HCT116 (cell line): ENCODE results near the gene GPR157. TPM values are rescaled to one million over a fixed set of nuclear protein-coding genes. Genes with fewer than 3 reads are reported as not detected.

Source experiments
- ATAC-seq: fragments of 200-7000 bp; cut with Tn5 transposase; 2 replicates; pipeline ENCODE4 v1.9.1; 2020; ENCODE audit warnings: mild to moderate bottlenecking, moderate library complexity
- BruUV-seq: library from RNA; stranded (reverse); fragments of 400-500 nt; replicated peaks from 2 replicates; lab custom pipeline; 2021; lab: Mats Ljungman, UMichigan
- CTCF ChIA-PET: fragments of 300-600 bp; sonication (Branson Sonifier 250); formaldehyde crosslinking; loops from one replicate; lab custom pipeline; 2021; ENCODE audit warnings: antibody characterized with exemption; lab: Charles Lee
- POLR2A ChIA-PET: fragments of 300-600, 350-600 bp; sonication (Branson Sonifier 250); formaldehyde crosslinking; loops from one replicate; lab custom pipeline; 2021; ENCODE audit warnings: antibody characterized with exemption; lab: Charles Lee
- RAD21 ChIA-PET, 2 experiments: fragments of 300-600 bp; sonication (Branson Sonifier 250); formaldehyde crosslinking; loops; one replicate each; lab custom pipeline; 2023; ENCODE audit warnings: low total read pairs in 2 of 2; ENCODE audit not compliant: uncharacterized antibody in 2 of 2, unreplicated experiment in 2 of 2, low non-redundant PET in 1 of 2; lab: Charles Lee
- DNase-seq: peaks from one replicate; pipeline ENCODE4 v3.0.0-alpha.2; 2010; ENCODE audit warnings: low read depth, low spot score
- H2AFZ ChIP-seq: fragments of 200-600 bp; shearing (Covaris generic), sonication (generic); 2 replicates; pipeline ENCODE4 v1.6.1; 2017; ENCODE audit warnings: low read depth, mixed run types, mixed read lengths, antibody characterized with exemption, low read length; ENCODE audit not compliant: poor library complexity, severe bottlenecking
- H3K27ac ChIP-seq: 2 replicates; pipeline ENCODE4 v1.5.1; 2012; ENCODE audit warnings: low read depth, low read length
- H3K27me3 ChIP-seq: fragments of 200-600 bp; sonication (generic); 2 replicates; pipeline ENCODE4 v1.6.1; 2016; ENCODE audit warnings: mixed run types, low read length, mixed read lengths; ENCODE audit not compliant: insufficient read depth
- H3K36me3 ChIP-seq, 2 experiments: fragments of 200-500 bp in 1 of 2; fragments of 200-600 bp in 1 of 2; sonication (Bioruptor generic) in 1 of 2; sonication (generic) in 1 of 2; 2 replicates each; pipeline versions ENCODE4 v1.5.1 to v1.6.1; 2014 to 2016; ENCODE audit warnings: low read length in 2 of 2, inconsistent platforms in 1 of 2, mixed read lengths in 1 of 2, mixed run types in 1 of 2; ENCODE audit not compliant: insufficient read depth in 2 of 2, control insufficient read depth in 1 of 2
- H3K4me1 ChIP-seq, 2 experiments: fragments of 200-600 bp in 1 of 2; sonication (generic) in 1 of 2; 2 replicates each; pipeline versions ENCODE4 v1.5.1 to v1.6.1; 2012 to 2017; ENCODE audit warnings: low read length in 2 of 2, inconsistent platforms in 1 of 2, mild to moderate bottlenecking in 1 of 2, mixed read lengths in 1 of 2, mixed run types in 1 of 2, moderate library complexity in 1 of 2; ENCODE audit not compliant: insufficient read depth in 2 of 2, control insufficient read depth in 1 of 2
- H3K4me2 ChIP-seq: fragments of 200-600 bp; sonication (generic); 2 replicates; pipeline ENCODE4 v1.6.1; 2017; ENCODE audit warnings: mixed run types, low read length, mixed read lengths
- H3K4me3 ChIP-seq, 2 experiments: fragments of 200-600 bp in 1 of 2; sonication (generic) in 1 of 2; replicated peaks in 1 of 2; 2 replicates each; pipeline ENCODE4 v1.5.1; 2011 to 2016; ENCODE audit warnings: low read length in 2 of 2, control low read depth in 1 of 2, low read depth in 1 of 2, mild to moderate bottlenecking in 1 of 2, mixed read lengths in 1 of 2, mixed run types in 1 of 2
- H3K79me2 ChIP-seq: fragments of 200-600 bp; sonication (generic); 2 replicates; pipeline ENCODE4 v1.6.1; 2017; ENCODE audit warnings: mild to moderate bottlenecking, mixed run types, low read length, moderate library complexity, mixed read lengths; ENCODE audit not compliant: insufficient read depth
- H3K9ac ChIP-seq: fragments of 200-600 bp; sonication (generic); 2 replicates; pipeline ENCODE4 v1.6.1; 2016; ENCODE audit warnings: low read length, mixed read lengths
- H3K9me2 ChIP-seq: fragments of 200-600 bp; sonication (generic), shearing (Covaris generic); 2 replicates; pipeline ENCODE4 v1.6.1; 2017; ENCODE audit warnings: mixed run types, mild to moderate bottlenecking, moderate library complexity; ENCODE audit not compliant: insufficient read depth
- H3K9me3 ChIP-seq, 2 experiments: fragments of 200-500 bp in 1 of 2; fragments of 200-600 bp in 1 of 2; sonication (Bioruptor generic) in 1 of 2; sonication (generic) in 1 of 2; 2 replicates each; pipeline ENCODE4 v1.6.1; 2014 to 2017; ENCODE audit warnings: low read length in 2 of 2, mixed read lengths in 2 of 2, inconsistent platforms in 1 of 2, low read depth in 1 of 2, mild to moderate bottlenecking in 1 of 2, mixed run types in 1 of 2, moderate library complexity in 1 of 2; ENCODE audit not compliant: control insufficient read depth in 1 of 2, insufficient read depth in 1 of 2
- H4K20me1 ChIP-seq: fragments of 200-600 bp; sonication (generic), shearing (Covaris generic); 2 replicates; pipeline ENCODE4 v1.6.1; 2017; ENCODE audit warnings: mixed run types, mild to moderate bottlenecking, moderate library complexity; ENCODE audit not compliant: insufficient read depth
- CEBPB ChIP-seq: IDR thresholded peaks from 2 replicates; pipeline ENCODE4 v1.6.1; 2012; ENCODE audit warnings: low read depth
- EZH2 ChIP-seq: fragments of 200-600 bp; sonication (generic); IDR thresholded peaks from 2 replicates; pipeline ENCODE4 v1.6.1; 2017; ENCODE audit warnings: antibody characterized with exemption, mixed run types
- EZH2phosphoT487 ChIP-seq: fragments of 200-600 bp; IDR thresholded peaks from 2 replicates; pipeline ENCODE4 v1.6.1; 2018; ENCODE audit warnings: antibody characterized with exemption, borderline replicate concordance
- JUND ChIP-seq: IDR thresholded peaks from 2 replicates; pipeline ENCODE4 v1.6.1; 2012
- POLR2A ChIP-seq: IDR thresholded peaks from 2 replicates; pipeline ENCODE4 v1.7.0; 2011; ENCODE audit warnings: borderline replicate concordance; ENCODE audit not compliant: insufficient read depth, insufficient read length; ENCODE audit errors: extremely low read depth
- POLR2AphosphoS5 ChIP-seq: IDR thresholded peaks from 2 replicates; pipeline ENCODE4 v1.6.1; 2011; ENCODE audit warnings: mild to moderate bottlenecking, low read depth, low read length, moderate library complexity
- SIN3A ChIP-seq: IDR thresholded peaks from 2 replicates; pipeline ENCODE4 v1.6.1; 2012; ENCODE audit warnings: low read depth
- SP1 ChIP-seq: IDR thresholded peaks from 2 replicates; pipeline ENCODE4 v1.6.1; 2012; ENCODE audit warnings: low read depth
- TCF7L2 ChIP-seq: IDR thresholded peaks from 2 replicates; pipeline ENCODE4 v1.7.0; 2011; ENCODE audit warnings: borderline replicate concordance, inconsistent platforms; ENCODE audit not compliant: insufficient read depth, insufficient read length; ENCODE audit errors: extremely low read depth
- ZNF274 ChIP-seq: fragments of 200-500 bp; sonication (Bioruptor generic); IDR thresholded peaks from 2 replicates; pipeline ENCODE4 v1.6.1; 2014; ENCODE audit warnings: mild to moderate bottlenecking, low read depth, low read length, inconsistent platforms
- intact Hi-C: fragments of 100-400 bp; cut with micrococcal nuclease; formaldehyde crosslinking; loops from 2 replicates; pipeline ENCODE4 v1.10.0; 2022
- total RNA-seq: library from RNA; stranded (reverse); gene quantifications from one replicate; pipeline ENCODE4 v1.2.1, GENCODE V29; 2021; ENCODE audit not compliant: unreplicated experiment
- TF ChIP-seq, protein P1 (sequence below), 3 experiments: fragments of 200-600 bp in 1 of 3; sonication (generic) in 1 of 3; IDR thresholded peaks in 2 of 3; conservative IDR thresholded peaks in 1 of 3; 2 replicates each; pipeline ENCODE4 v1.5.1; 2012 to 2017; ENCODE audit warnings: low read depth in 2 of 3, low read length in 2 of 3, antibody characterized with exemption in 1 of 3, borderline replicate concordance in 1 of 3, control low read depth in 1 of 3, mild to moderate bottlenecking in 1 of 3, mixed read lengths in 1 of 3, mixed run types in 1 of 3, moderate library complexity in 1 of 3; ENCODE audit not compliant: insufficient read depth in 1 of 3
- TF ChIP-seq, protein P2 (sequence below): IDR thresholded peaks from 2 replicates; pipeline ENCODE4 v1.6.1; 2012; ENCODE audit warnings: low read depth
- TF ChIP-seq, protein P3 (sequence below): IDR thresholded peaks from 2 replicates; pipeline ENCODE4 v1.6.1; 2012

GPR157 gene
- total RNA-seq, 1 experiment from 2014 or later = 7.7 TPM

DNA sequence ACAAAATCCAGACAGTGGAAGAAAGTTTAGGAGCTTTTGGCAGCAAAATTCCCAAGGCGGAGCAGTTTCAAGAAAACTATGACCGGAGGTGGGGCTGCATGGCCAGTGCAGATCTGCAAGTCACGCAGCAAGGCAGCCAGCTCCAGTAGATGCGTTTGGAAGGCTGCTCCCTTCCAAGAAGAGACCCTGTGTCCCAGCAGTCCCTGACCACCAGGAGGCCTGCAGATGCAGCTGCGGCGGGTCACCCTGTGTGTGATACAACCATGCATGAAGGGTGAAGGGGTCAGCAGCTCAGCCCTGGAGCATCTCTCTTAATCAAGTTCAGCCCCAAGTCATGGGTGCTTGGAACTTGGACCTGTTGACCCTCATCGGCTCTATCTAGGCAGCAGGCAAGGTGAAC, 29.3 kb downstream of the GPR157 start:
- BruUV-seq = no TSS peak
- intact Hi-C loops = no loop called here
- H3K9me3 ChIP-seq = no peaks in the 10 kb centered on the region
- RAD21 ChIA-PET = no interaction called here
- TF ChIP-seq, protein P1, sequence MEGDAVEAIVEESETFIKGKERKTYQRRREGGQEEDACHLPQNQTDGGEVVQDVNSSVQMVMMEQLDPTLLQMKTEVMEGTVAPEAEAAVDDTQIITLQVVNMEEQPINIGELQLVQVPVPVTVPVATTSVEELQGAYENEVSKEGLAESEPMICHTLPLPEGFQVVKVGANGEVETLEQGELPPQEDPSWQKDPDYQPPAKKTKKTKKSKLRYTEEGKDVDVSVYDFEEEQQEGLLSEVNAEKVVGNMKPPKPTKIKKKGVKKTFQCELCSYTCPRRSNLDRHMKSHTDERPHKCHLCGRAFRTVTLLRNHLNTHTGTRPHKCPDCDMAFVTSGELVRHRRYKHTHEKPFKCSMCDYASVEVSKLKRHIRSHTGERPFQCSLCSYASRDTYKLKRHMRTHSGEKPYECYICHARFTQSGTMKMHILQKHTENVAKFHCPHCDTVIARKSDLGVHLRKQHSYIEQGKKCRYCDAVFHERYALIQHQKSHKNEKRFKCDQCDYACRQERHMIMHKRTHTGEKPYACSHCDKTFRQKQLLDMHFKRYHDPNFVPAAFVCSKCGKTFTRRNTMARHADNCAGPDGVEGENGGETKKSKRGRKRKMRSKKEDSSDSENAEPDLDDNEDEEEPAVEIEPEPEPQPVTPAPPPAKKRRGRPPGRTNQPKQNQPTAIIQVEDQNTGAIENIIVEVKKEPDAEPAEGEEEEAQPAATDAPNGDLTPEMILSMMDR (IDR thresholded peaks at IDR 0.05 in 2 of 3, conservative IDR thresholded peaks at IDR 0.05 in 1 of 3; ENCODE audit: borderline replicate concordance in 1 of 3, insufficient read depth in 1 of 3, low read depth in 2 of 3, low read length in 2 of 3) = peak in 2 of 3 experiments; percentile 15 to 20; a peak in 1 of 6 replicates
- TF ChIP-seq POLR2AphosphoS5 (no peak), POLR2A (no peak)
- DNase-seq = no peak
- no peak for ATAC-seq
- H3K79me2 ChIP-seq = no peaks in the 10 kb centered on the region
- POLR2A ChIA-PET = no interaction called here
- no peak overlapping the region for H3K4me2 ChIP-seq
- CTCF ChIA-PET = interaction anchor here (2.0 kb wide), 1 partner anchor 181 kb away, joined by 4 read pairs; no protein-coding TSS in a partner anchor
- peaks cover 0 to 3% of the 10 kb centered on the region in 2 experiments; a peak in 2 of 4 replicates for H3K36me3 ChIP-seq
- no peaks in the 10 kb centered on the region for H3K27me3 ChIP-seq
- no peaks in the 10 kb centered on the region for H3K4me1 ChIP-seq
- no peak overlapping the region for H2AFZ ChIP-seq
- H4K20me1 ChIP-seq = no peaks in the 10 kb centered on the region
- H3K27ac ChIP-seq = no peak overlapping the region
- H3K9ac ChIP-seq = no peak overlapping the region
- no peaks in the 10 kb centered on the region for H3K9me2 ChIP-seq
- H3K4me3 ChIP-seq = no peak overlapping the region

DNA sequence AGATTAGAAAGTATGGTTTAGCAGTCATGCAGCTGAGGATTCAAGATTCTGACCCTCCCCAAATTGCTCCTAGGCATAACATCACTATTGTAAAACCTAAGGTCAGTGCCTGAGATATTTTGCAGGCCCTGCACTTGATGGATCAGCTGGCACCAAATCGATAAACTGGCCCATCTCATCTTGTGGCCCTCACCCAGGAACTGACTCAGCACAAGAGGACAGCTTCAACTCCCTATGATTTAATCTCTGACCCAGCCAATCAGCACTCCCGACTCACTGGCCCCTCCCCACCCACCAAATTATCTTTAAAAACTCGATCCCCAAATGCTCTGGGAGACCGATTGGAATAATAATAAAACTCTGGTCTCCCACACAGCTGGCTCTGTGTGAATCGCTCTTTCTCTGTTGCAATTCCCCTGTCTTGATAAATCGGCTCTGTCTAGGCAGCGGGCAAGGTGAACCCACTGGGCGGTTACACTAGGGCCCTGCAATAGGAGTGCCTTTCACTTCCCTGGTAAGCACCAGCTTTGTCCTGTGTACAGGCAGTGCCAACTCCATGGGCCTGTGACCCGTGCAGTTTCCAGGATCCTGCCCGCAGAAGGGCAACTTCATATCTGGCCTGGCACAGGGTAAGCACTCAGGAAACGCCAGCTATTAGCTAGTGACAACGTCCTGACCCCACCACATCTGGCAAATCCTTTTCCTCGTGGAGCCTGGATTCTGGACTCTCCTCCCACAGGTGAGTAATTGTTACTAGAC, 30.8 kb downstream of the GPR157 start:
- Histone ChIP-seq H3K4me3 (no peak overlapping the region), H3K9me2 (no peaks in the 10 kb centered on the region), H3K9ac (no peak overlapping the region), H3K4me2 (no peak overlapping the region), H2AFZ (no peak overlapping the region), H3K36me3 (peaks cover 0 to 3% of the 10 kb centered on the region in 2 experiments; a peak in 1 of 4 replicates), H4K20me1 (no peaks in the 10 kb centered on the region), H3K9me3 (no peaks in the 10 kb centered on the region), H3K4me1 (no peaks in the 10 kb centered on the region), H3K27ac (no peak overlapping the region), H3K27me3 (no peaks in the 10 kb centered on the region), H3K79me2 (no peaks in the 10 kb centered on the region)
- ChIA-PET POLR2A (interaction anchor here (0.6 kb wide), 1 partner anchor 114 kb away, joined by 3 read pairs; no protein-coding TSS in a partner anchor), RAD21 (no interaction called here), CTCF (interaction anchor here (2.3 kb wide), 1 partner anchor 13 kb away, joined by 5 read pairs; no protein-coding TSS in a partner anchor)
- BruUV-seq = no TSS peak
- intact Hi-C loops = no loop called here
- no peak for ATAC-seq
- DNase-seq = no peak
- TF ChIP-seq, protein P2, sequence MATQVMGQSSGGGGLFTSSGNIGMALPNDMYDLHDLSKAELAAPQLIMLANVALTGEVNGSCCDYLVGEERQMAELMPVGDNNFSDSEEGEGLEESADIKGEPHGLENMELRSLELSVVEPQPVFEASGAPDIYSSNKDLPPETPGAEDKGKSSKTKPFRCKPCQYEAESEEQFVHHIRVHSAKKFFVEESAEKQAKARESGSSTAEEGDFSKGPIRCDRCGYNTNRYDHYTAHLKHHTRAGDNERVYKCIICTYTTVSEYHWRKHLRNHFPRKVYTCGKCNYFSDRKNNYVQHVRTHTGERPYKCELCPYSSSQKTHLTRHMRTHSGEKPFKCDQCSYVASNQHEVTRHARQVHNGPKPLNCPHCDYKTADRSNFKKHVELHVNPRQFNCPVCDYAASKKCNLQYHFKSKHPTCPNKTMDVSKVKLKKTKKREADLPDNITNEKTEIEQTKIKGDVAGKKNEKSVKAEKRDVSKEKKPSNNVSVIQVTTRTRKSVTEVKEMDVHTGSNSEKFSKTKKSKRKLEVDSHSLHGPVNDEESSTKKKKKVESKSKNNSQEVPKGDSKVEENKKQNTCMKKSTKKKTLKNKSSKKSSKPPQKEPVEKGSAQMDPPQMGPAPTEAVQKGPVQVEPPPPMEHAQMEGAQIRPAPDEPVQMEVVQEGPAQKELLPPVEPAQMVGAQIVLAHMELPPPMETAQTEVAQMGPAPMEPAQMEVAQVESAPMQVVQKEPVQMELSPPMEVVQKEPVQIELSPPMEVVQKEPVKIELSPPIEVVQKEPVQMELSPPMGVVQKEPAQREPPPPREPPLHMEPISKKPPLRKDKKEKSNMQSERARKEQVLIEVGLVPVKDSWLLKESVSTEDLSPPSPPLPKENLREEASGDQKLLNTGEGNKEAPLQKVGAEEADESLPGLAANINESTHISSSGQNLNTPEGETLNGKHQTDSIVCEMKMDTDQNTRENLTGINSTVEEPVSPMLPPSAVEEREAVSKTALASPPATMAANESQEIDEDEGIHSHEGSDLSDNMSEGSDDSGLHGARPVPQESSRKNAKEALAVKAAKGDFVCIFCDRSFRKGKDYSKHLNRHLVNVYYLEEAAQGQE = no peak
- TF ChIP-seq ZNF274 (no peak), POLR2AphosphoS5 (no peak), EZH2 (no peak), JUND (no peak), SIN3A (no peak), CEBPB (no peak), SP1 (no peak), EZH2phosphoT487 (no peak), TCF7L2 (no peak)
- TF ChIP-seq, protein P3, sequence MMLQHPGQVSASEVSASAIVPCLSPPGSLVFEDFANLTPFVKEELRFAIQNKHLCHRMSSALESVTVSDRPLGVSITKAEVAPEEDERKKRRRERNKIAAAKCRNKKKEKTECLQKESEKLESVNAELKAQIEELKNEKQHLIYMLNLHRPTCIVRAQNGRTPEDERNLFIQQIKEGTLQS = no peak
